ENCODE results near the gene DGKD.
"Not testable (repeated sequence)": the region's sequence is repeated elsewhere in the genome, so short reads cannot be mapped to it uniquely, and the experiment has no call there.

Gene DGKD

GRCh38 chr2:233371641-233372040 is 17.3 kb downstream of the DGKD start:
- Histone ChIP-seq H3K4me3 (ENCODE audit: low read length) (no peak overlapping the region), H3K4me1 (ENCODE audit: control insufficient read depth, insufficient read depth, low read length) (no peaks in the 10 kb centered on the region), H3K36me3 (ENCODE audit: control insufficient read depth, insufficient read depth, low read length) (no peaks in the 10 kb centered on the region), H3K27ac (ENCODE audit: low read length) (no peak overlapping the region), H3K9me3 (ENCODE audit: control insufficient read depth, insufficient read depth, low read length) (no peaks in the 10 kb centered on the region), H3K27me3 (ENCODE audit: control insufficient read depth, insufficient read depth, low read length) (no peaks in the 10 kb centered on the region)
- no CpG with 5 or more reads among the region's 2 CpGs for WGBS (ENCODE audit: insufficient coverage, insufficient read length)
- no peak for DNase-seq (ENCODE audit: low read depth, low spot score)

- Histone ChIP-seq H3K27me3 (ENCODE audit: control insufficient read depth, insufficient read depth, low read length) (no peaks in the 10 kb centered on the region), H3K4me3 (ENCODE audit: low read length) (no peak overlapping the region), H3K9me3 (ENCODE audit: control insufficient read depth, insufficient read depth, low read length) (no peaks in the 10 kb centered on the region), H3K27ac (ENCODE audit: low read length) (no peak overlapping the region), H3K4me1 (ENCODE audit: control insufficient read depth, insufficient read depth, low read length) (no peaks in the 10 kb centered on the region), H3K36me3 (ENCODE audit: control insufficient read depth, insufficient read depth, low read length) (no peaks in the 10 kb centered on the region)
- no peak for DNase-seq (ENCODE audit: low read depth, low spot score)
- WGBS (ENCODE audit: insufficient coverage, insufficient read length), result no CpG with 5 or more reads among the region's 8 CpGs
Measured at GRCh38 chr2:233372855-233373254, 18.6 kb downstream of the DGKD start.

- no peaks in the 10 kb centered on the region for H3K4me1 ChIP-seq (ENCODE audit: control insufficient read depth, insufficient read depth, low read length)
- no peak overlapping the region for H3K4me3 ChIP-seq (ENCODE audit: low read length)
- no peaks in the 10 kb centered on the region for H3K36me3 ChIP-seq (ENCODE audit: control insufficient read depth, insufficient read depth, low read length)
- no peak overlapping the region for H3K27ac ChIP-seq (ENCODE audit: low read length)
- no peak for DNase-seq (ENCODE audit: low read depth, low spot score)
- WGBS (ENCODE audit: insufficient coverage, insufficient read length), result 100% methylated on average over 1 of the region's 5 CpGs
- H3K27me3 ChIP-seq (ENCODE audit: control insufficient read depth, insufficient read depth, low read length), result no peaks in the 10 kb centered on the region
- H3K9me3 ChIP-seq (ENCODE audit: control insufficient read depth, insufficient read depth, low read length), result no peaks in the 10 kb centered on the region
Measured at GRCh38 chr2:233373316-233373715, 19.0 kb downstream of the DGKD start.

- WGBS (ENCODE audit: insufficient coverage, insufficient read length), result no CpG with 5 or more reads among the region's 11 CpGs
- not testable (repeated sequence) for H3K4me1 ChIP-seq (ENCODE audit: control insufficient read depth, insufficient read depth, low read length); H3K27me3 ChIP-seq (ENCODE audit: control insufficient read depth, insufficient read depth, low read length); H3K27ac ChIP-seq (ENCODE audit: low read length); H3K36me3 ChIP-seq (ENCODE audit: control insufficient read depth, insufficient read depth, low read length); H3K9me3 ChIP-seq (ENCODE audit: control insufficient read depth, insufficient read depth, low read length); DNase-seq (ENCODE audit: low read depth, low spot score); H3K4me3 ChIP-seq (ENCODE audit: low read length)
Measured at GRCh38 chr2:233374776-233375175, 20.5 kb downstream of the DGKD start.

GRCh38 chr2:233375490-233376314 is 21.4 kb downstream of the DGKD start:
- H3K9me3 ChIP-seq (ENCODE audit: control insufficient read depth, insufficient read depth, low read length), result no peaks in the 10 kb centered on the region
- no peak overlapping the region for H3K4me3 ChIP-seq (ENCODE audit: low read length)
- no CpG with 5 or more reads among the region's 10 CpGs for WGBS (ENCODE audit: insufficient coverage, insufficient read length)
- no peaks in the 10 kb centered on the region for H3K4me1 ChIP-seq (ENCODE audit: control insufficient read depth, insufficient read depth, low read length)
- no peaks in the 10 kb centered on the region for H3K36me3 ChIP-seq (ENCODE audit: control insufficient read depth, insufficient read depth, low read length)
- H3K27me3 ChIP-seq (ENCODE audit: control insufficient read depth, insufficient read depth, low read length), result no peaks in the 10 kb centered on the region
- no peak for DNase-seq (ENCODE audit: low read depth, low spot score)
- H3K27ac ChIP-seq (ENCODE audit: low read length), result no peak overlapping the region

GRCh38 chr2:233379034-233379433 is 24.7 kb downstream of the DGKD start:
- Histone ChIP-seq H3K4me1 (ENCODE audit: control insufficient read depth, insufficient read depth, low read length) (no peaks in the 10 kb centered on the region), H3K9me3 (ENCODE audit: control insufficient read depth, insufficient read depth, low read length) (no peaks in the 10 kb centered on the region), H3K4me3 (ENCODE audit: low read length) (no peak overlapping the region), H3K27me3 (ENCODE audit: control insufficient read depth, insufficient read depth, low read length) (no peaks in the 10 kb centered on the region), H3K36me3 (ENCODE audit: control insufficient read depth, insufficient read depth, low read length) (no peaks in the 10 kb centered on the region), H3K27ac (ENCODE audit: low read length) (no peak overlapping the region)
- no peak for DNase-seq (ENCODE audit: low read depth, low spot score)
- no CpG with 5 or more reads among the region's 6 CpGs for WGBS (ENCODE audit: insufficient coverage, insufficient read length)

GRCh38 chr2:233379441-233379840 is 25.1 kb downstream of the DGKD start:
- DNase-seq (ENCODE audit: low read depth, low spot score), result no peak
- H3K36me3 ChIP-seq (ENCODE audit: control insufficient read depth, insufficient read depth, low read length), result no peaks in the 10 kb centered on the region
- H3K27ac ChIP-seq (ENCODE audit: low read length), result no peak overlapping the region
- WGBS (ENCODE audit: insufficient coverage, insufficient read length), result no CpG with 5 or more reads among the region's 1 CpG
- H3K9me3 ChIP-seq (ENCODE audit: control insufficient read depth, insufficient read depth, low read length), result no peaks in the 10 kb centered on the region
- H3K4me3 ChIP-seq (ENCODE audit: low read length), result no peak overlapping the region
- H3K4me1 ChIP-seq (ENCODE audit: control insufficient read depth, insufficient read depth, low read length), result no peaks in the 10 kb centered on the region
- no peaks in the 10 kb centered on the region for H3K27me3 ChIP-seq (ENCODE audit: control insufficient read depth, insufficient read depth, low read length)

- no peaks in the 10 kb centered on the region for H3K27me3 ChIP-seq (ENCODE audit: control insufficient read depth, insufficient read depth, low read length)
- H3K36me3 ChIP-seq (ENCODE audit: control insufficient read depth, insufficient read depth, low read length), result no peaks in the 10 kb centered on the region
- no peaks in the 10 kb centered on the region for H3K4me1 ChIP-seq (ENCODE audit: control insufficient read depth, insufficient read depth, low read length)
- no peaks in the 10 kb centered on the region for H3K9me3 ChIP-seq (ENCODE audit: control insufficient read depth, insufficient read depth, low read length)
- no peak overlapping the region for H3K27ac ChIP-seq (ENCODE audit: low read length)
- no peak for DNase-seq (ENCODE audit: low read depth, low spot score)
- no peak overlapping the region for H3K4me3 ChIP-seq (ENCODE audit: low read length)
- WGBS (ENCODE audit: insufficient coverage, insufficient read length), result no CpG with 5 or more reads among the region's 13 CpGs
Measured at GRCh38 chr2:233380132-233380895, 26.0 kb downstream of the DGKD start.

GRCh38 chr2:233380995-233381637 is 26.8 kb downstream of the DGKD start:
- no CpG with 5 or more reads among the region's 11 CpGs for WGBS (ENCODE audit: insufficient coverage, insufficient read length)
- DNase-seq (ENCODE audit: low read depth, low spot score), result no peak
- no peak overlapping the region for H3K4me3 ChIP-seq (ENCODE audit: low read length)
- H3K36me3 ChIP-seq (ENCODE audit: control insufficient read depth, insufficient read depth, low read length), result no peaks in the 10 kb centered on the region
- no peak overlapping the region for H3K27ac ChIP-seq (ENCODE audit: low read length)
- no peaks in the 10 kb centered on the region for H3K27me3 ChIP-seq (ENCODE audit: control insufficient read depth, insufficient read depth, low read length)
- no peaks in the 10 kb centered on the region for H3K9me3 ChIP-seq (ENCODE audit: control insufficient read depth, insufficient read depth, low read length)
- no peaks in the 10 kb centered on the region; the same call in 1 of the 2 replicates for H3K4me1 ChIP-seq (ENCODE audit: control insufficient read depth, insufficient read depth, low read length)

GRCh38 chr2:233381638-233381995 is 27.3 kb downstream of the DGKD start:
- Histone ChIP-seq H3K9me3 (ENCODE audit: control insufficient read depth, insufficient read depth, low read length) (no peaks in the 10 kb centered on the region), H3K4me3 (ENCODE audit: low read length) (no peak overlapping the region), H3K4me1 (ENCODE audit: control insufficient read depth, insufficient read depth, low read length) (peaks cover under 1% of the 10 kb centered on the region; the same call in 1 of the 2 replicates), H3K27me3 (ENCODE audit: control insufficient read depth, insufficient read depth, low read length) (no peaks in the 10 kb centered on the region), H3K27ac (ENCODE audit: low read length) (no peak overlapping the region), H3K36me3 (ENCODE audit: control insufficient read depth, insufficient read depth, low read length) (no peaks in the 10 kb centered on the region)
- no peak for DNase-seq (ENCODE audit: low read depth, low spot score)
- WGBS (ENCODE audit: insufficient coverage, insufficient read length), result no CpG with 5 or more reads among the region's 4 CpGs
